ENCODE results near the gene NRXN3. TPM values are rescaled to one million over a fixed set of nuclear protein-coding genes. Genes with fewer than 3 reads are reported as not detected.

Gene NRXN3
- total and polyA plus RNA-seq, 2 of the 4 experiments (the other 2 are of a cell fraction), result 4.8 to 25.1 TPM

GRCh38 chr14:78767436-78767835, 597.3 kb downstream of the NRXN3 start:
- Histone ChIP-seq H4K8ac (ENCODE audit: low read depth in 2 of 2, low read length in 2 of 2) (no peak overlapping the region), H3K4me1 (ENCODE audit: control insufficient read depth, insufficient read depth, low read length) (no peaks in the 10 kb centered on the region), H3K9me1 (ENCODE audit: insufficient read depth, low read length) (no peaks in the 10 kb centered on the region), H3K23ac (ENCODE audit: low read depth, low read length) (no peak overlapping the region), H3K18ac (ENCODE audit: low read depth, low read length) (no peak overlapping the region), H4K5ac (ENCODE audit: low read depth, low read length) (no peak overlapping the region), H2AK9ac (replicated peaks; ENCODE audit: low read depth, low read length, poor library complexity) (no peak overlapping the region), H4K20me1 (ENCODE audit: insufficient read depth, low read length) (no peaks in the 10 kb centered on the region), H3K9ac (ENCODE audit: low read depth, low read length) (no peak overlapping the region), H2BK5ac (ENCODE audit: low read depth, low read length, poor library complexity, severe bottlenecking) (no peak overlapping the region), H3K4me3 (ENCODE audit: insufficient read depth, low read depth, low read length) (no peak overlapping the region), H3K9me3 (ENCODE audit: control insufficient read depth, insufficient read depth, low read length) (peaks cover 5% of the 10 kb centered on the region), H3K4ac (ENCODE audit: low read depth, low read length) (no peak overlapping the region), H3K14ac (replicated peaks; ENCODE audit: low read depth, low read length) (no peak overlapping the region), H4K91ac (ENCODE audit: insufficient read depth, low read depth, low read length) (no peak overlapping the region), H2BK120ac (ENCODE audit: low read depth, low read length) (no peak overlapping the region), H3K4me2 (ENCODE audit: low read depth, low read length) (no peak overlapping the region), H3K56ac (ENCODE audit: extremely low read depth, insufficient read depth, low read length) (no peak overlapping the region), H3K27ac (ENCODE audit: insufficient read depth, low read length) (no peak overlapping the region), H2BK20ac (ENCODE audit: low read depth, low read length) (no peak overlapping the region), H2BK15ac (ENCODE audit: low read depth, low read length) (no peak overlapping the region), H3K27me3 (ENCODE audit: control insufficient read depth, insufficient read depth, low read length) (no peaks in the 10 kb centered on the region), H3K79me1 (ENCODE audit: low read depth in 1 of 2, low read length in 2 of 2) (no peaks in the 10 kb centered on the region), H2AFZ (replicated peaks; ENCODE audit: low read length, poor library complexity) (no peak overlapping the region), H2AK5ac (ENCODE audit: low read depth, low read length) (no peak overlapping the region), H3K36me3 (ENCODE audit: control insufficient read depth, insufficient read depth, low read length) (no peaks in the 10 kb centered on the region)
- ChIA-PET CTCF (no interaction called here), POLR2A (ENCODE audit: unreplicated experiment) (no interaction called here)
- no peak for ATAC-seq (ENCODE audit: low read depth)
- no CpG with 5 or more reads among the region's 5 CpGs for WGBS, 2 experiments (ENCODE audit: extremely low coverage in 2 of 2, insufficient read length in 1 of 2)
- TF ChIP-seq SMC3 (IDR thresholded peaks at IDR 0.05; ENCODE audit: low read depth, low read length) (no peak), CTCF (conservative IDR thresholded peaks at IDR 0.05; ENCODE audit: low read depth, low read length) (no peak), POLR2A (IDR thresholded peaks at IDR 0.05; ENCODE audit: low read depth, low read length) (no peak), RFX5 (IDR thresholded peaks at IDR 0.05; ENCODE audit: low read depth, low read length) (no peak)
- intact Hi-C loops (cut with micrococcal nuclease) (no loop called here), in situ Hi-C loops (cut with MboI; ENCODE audit: low sequenced_read_pairs) (no loop called here), dilution Hi-C loops (cut with HindIII; ENCODE audit: low sequenced_read_pairs, unreplicated experiment) (no loop called here)
- no peak for DNase-seq
- BruUV-seq (replicated peaks), result no TSS peak

Measured in IMR-90 (cell line).